Pancreas (tissue), 10 donors: Measurements from ENCODE around the gene SYT12. TPM values are rescaled to one million over a fixed set of nuclear protein-coding genes. Genes with fewer than 3 reads are reported as not detected.

Experiments used
- ATAC-seq, 4 donors: fragments of 200-7000 bp; cut with Tn5 transposase; one replicate each; pipeline versions ENCODE4 v1.8.0 to v1.9.1; 2020; ENCODE audit warnings: mild to moderate bottlenecking in 4 of 4, moderate library complexity in 4 of 4
- DNase-seq, 6 donors: peaks; one replicate each; pipeline ENCODE4 v3.0.0-alpha.2; 2020
- FAIRE-seq: peaks from 2 replicates; lab custom pipeline; 2012; peaks lifted over from hg19 to GRCh38; lab: Jason Lieb, UNC
- H3K27ac ChIP-seq, 4 donors: fragments of 200-600 bp; sonication (generic); 1 replicate in 3 of 4; 2 replicates in 1 of 4; pipeline versions ENCODE4 v1.5.0 to v1.8.0; 2020
- H3K27me3 ChIP-seq, 4 donors: fragments of 200-600 bp; one replicate each; pipeline ENCODE4 v1.8.0; 2021
- H3K36me3 ChIP-seq, 3 donors: fragments of 200-600 bp; sonication (generic) in 1 of 3; one replicate each; pipeline versions ENCODE4 v1.5.0 to v1.8.0; 2020 to 2021
- H3K4me1 ChIP-seq, 3 donors: fragments of 200-600 bp; one replicate each; pipeline ENCODE4 v1.8.0; 2021
- H3K4me3 ChIP-seq, 4 donors: fragments of 200-600 bp; sonication (generic) in 2 of 4; one replicate each; pipeline versions ENCODE4 v1.5.0 to v1.8.0; 2020 to 2021
- H3K9me3 ChIP-seq, 4 donors: fragments of 200-600 bp; one replicate each; pipeline ENCODE4 v1.8.0; 2021
- WGBS, 2 donors: extraction: QIAGEN DNeasy Blood & Tissue Kit; methylation state at CpG; one replicate each; pipeline ENCODE4 v1.1.7; 2013; 5-methylcytosine and 5-hydroxymethylcytosine counted together
- intact Hi-C, 3 donors: fragments of 100-400 bp; cut with DNase I; formaldehyde crosslinking; loops; one replicate each; pipeline versions ENCODE4 v1.11.1 to v1.14.2; 2022
- polyA plus RNA-seq, 2 donors: library from polyadenylated mRNA; stranded (reverse); fragments of 200-250 nt; gene quantifications; one replicate each; pipeline ENCODE4 v1.2.3, GENCODE V29; 2013
- total RNA-seq, 6 donors: library from RNA; stranded (reverse); fragmentation: NEBNext Ultra II Directional in 4 of 6; extraction: Animal tissue kit (Norgen Biotek cat#: 25700) in 4 of 6; gene quantifications; one replicate each; pipeline versions ENCODE4 v1.2.1 to v1.2.4, GENCODE V29; 2021 to 2023
- TF ChIP-seq, protein P1 (sequence below), 4 donors: fragments of 200-600 bp; sonication (generic) in 3 of 4; IDR thresholded peaks; one replicate each; pipeline versions ENCODE4 v1.5.0 to v1.8.0; 2021; ENCODE audit warnings: antibody characterized with exemption in 4 of 4
- donor health status: healthy with polysubstance abuse.
- donor health status: DM: no; HTN: no; CAD: no; lungs with moderate emphysema.
- donor health status: DM: no; HTN: no; CAD: no.
- donor health status: control.
- donor health status: control.
- donor health status: Bipolar disorder and iron deficiency.
- donor health status: DM: yes; HTN: yes; CAD: no.
- donor health status: DM: no; HTN: no; CAD: no.
- donor health status: DM: no; HTN: no; CAD: no.
- donor health status: DM: yes; HTN: yes; CAD: no.

Gene SYT12
- total and polyA plus RNA-seq, 8 donors, result 0.19 to 2.6 (median 0.42) TPM

DNA sequence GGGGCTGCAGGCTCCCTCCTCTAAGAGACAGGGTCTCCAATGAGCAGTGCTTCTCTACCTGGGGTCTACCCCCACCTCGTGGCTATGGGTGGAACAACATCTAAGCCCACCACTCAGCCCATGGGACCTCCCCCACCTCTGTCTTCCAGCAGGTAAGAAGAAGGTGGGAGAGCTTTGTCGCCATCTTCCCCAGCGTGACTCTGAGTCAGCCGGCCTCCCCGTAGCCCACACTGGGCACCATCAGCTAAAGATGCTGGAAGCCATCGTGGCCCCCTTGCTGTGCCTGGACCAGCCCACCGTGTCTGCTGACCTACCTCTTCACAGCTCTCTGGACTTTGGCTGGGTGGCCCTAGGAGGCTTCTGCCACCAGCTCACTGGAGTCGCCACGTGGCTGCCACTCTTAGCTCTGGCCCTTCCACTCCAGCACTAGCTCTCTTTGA, 46.9 kb upstream of the SYT12 start:
- DNase-seq (no peak), ATAC-seq (peak in 1 of 4 donors; percentile 45), FAIRE-seq (no peak)
- Histone ChIP-seq H3K9me3 (no peaks in the 10 kb centered on the region), H3K4me3 (no peak overlapping the region), H3K27me3 (no peaks in the 10 kb centered on the region), H3K27ac (no peak overlapping the region), H3K4me1 (no peaks in the 10 kb centered on the region), H3K36me3 (no peaks in the 10 kb centered on the region)
- intact Hi-C loops, result no loop called here
- TF ChIP-seq, protein P1, sequence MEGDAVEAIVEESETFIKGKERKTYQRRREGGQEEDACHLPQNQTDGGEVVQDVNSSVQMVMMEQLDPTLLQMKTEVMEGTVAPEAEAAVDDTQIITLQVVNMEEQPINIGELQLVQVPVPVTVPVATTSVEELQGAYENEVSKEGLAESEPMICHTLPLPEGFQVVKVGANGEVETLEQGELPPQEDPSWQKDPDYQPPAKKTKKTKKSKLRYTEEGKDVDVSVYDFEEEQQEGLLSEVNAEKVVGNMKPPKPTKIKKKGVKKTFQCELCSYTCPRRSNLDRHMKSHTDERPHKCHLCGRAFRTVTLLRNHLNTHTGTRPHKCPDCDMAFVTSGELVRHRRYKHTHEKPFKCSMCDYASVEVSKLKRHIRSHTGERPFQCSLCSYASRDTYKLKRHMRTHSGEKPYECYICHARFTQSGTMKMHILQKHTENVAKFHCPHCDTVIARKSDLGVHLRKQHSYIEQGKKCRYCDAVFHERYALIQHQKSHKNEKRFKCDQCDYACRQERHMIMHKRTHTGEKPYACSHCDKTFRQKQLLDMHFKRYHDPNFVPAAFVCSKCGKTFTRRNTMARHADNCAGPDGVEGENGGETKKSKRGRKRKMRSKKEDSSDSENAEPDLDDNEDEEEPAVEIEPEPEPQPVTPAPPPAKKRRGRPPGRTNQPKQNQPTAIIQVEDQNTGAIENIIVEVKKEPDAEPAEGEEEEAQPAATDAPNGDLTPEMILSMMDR (IDR thresholded peaks at IDR 0.05), result no peak
- 59 to 63% methylated on average over 9 of the region's 9 CpGs for WGBS, 2 donors

DNA sequence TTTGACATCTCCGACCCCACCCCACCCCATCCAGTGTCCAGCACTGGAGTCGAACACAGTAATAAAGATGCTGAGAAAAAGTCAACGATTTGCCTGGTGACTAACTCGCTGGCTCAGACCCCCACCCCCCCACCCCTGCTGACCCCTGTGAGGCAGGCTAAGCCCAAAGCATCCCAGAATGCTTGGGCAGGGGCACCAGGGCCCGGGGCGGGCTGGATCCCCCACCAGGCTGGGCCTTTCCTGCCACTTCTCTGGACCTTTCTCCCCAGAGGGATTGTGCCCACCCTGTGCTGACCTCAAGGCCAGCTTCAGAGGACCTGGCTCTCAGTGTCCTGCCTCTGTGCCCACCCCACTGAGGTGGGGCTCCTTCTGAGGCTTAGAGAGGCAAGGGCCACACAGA, 46.0 kb upstream of the SYT12 start:
- no peak for DNase-seq
- no peak for ATAC-seq
- H3K36me3 ChIP-seq, result no peaks in the 10 kb centered on the region
- intact Hi-C loops, result no loop called here
- TF ChIP-seq, protein P1 (IDR thresholded peaks at IDR 0.05), result no peak
- H3K27ac ChIP-seq, result no peak overlapping the region
- H3K4me3 ChIP-seq, result no peak overlapping the region
- H3K9me3 ChIP-seq, result no peaks in the 10 kb centered on the region
- 75 to 91% methylated on average over 4 to 6 of the region's 6 CpGs for WGBS, 2 donors
- FAIRE-seq, result no peak
- no peaks in the 10 kb centered on the region for H3K4me1 ChIP-seq
- H3K27me3 ChIP-seq, result no peaks in the 10 kb centered on the region

DNA sequence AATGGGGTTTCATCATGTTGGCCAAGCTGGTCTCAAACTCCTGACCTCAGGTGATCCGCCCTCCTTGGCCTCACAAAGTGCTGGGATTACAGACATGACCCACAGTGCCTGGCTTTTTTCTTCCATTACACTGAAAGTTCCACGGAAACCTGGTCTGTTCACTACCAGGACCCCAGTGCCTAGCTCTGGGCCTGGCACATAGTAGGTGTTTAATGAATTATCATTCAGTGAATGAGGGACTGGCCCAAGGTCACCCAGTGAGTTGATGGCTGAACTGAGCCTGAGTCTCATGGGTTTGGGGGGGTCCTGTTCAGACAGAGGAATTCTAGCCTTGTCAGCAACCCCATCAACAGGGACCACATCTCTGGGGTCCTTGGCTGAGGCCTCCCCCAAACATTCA, 44.7 kb upstream of the SYT12 start:
- 92 to 98% methylated on average over 2 of the region's 2 CpGs for WGBS, 2 donors
- Histone ChIP-seq H3K27ac (no peak overlapping the region), H3K4me3 (no peak overlapping the region), H3K4me1 (no peaks in the 10 kb centered on the region), H3K9me3 (no peaks in the 10 kb centered on the region), H3K36me3 (no peaks in the 10 kb centered on the region), H3K27me3 (no peaks in the 10 kb centered on the region)
- FAIRE-seq (no peak), DNase-seq (no peak), ATAC-seq (no peak)
- intact Hi-C loops, result no loop called here
- TF ChIP-seq, protein P1 (IDR thresholded peaks at IDR 0.05), result no peak

DNA sequence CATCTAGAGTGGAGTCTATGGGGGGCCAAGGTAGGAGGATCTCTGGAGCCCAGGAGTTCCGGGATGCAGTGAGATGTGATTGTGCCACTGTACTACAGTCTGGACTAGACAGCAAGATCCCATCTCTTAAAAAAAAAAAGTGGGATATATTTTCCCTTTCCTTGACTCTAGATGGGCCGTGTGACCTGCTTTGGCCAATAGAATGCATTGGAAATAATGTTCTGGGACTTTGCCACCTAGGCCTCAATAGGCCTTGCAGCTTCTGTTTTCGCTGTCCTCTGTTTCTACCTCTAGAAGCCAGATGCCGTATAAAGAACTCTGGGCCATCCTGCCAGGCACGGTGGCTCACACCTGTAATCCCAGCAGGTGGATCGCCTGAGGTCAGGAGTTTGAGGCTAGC, 44.2 kb upstream of the SYT12 start:
- 96% methylated on average over 6 of the region's 6 CpGs for WGBS, 2 donors
- H3K4me3 ChIP-seq, result no peak overlapping the region
- H3K27me3 ChIP-seq, result no peaks in the 10 kb centered on the region
- no peak overlapping the region for H3K27ac ChIP-seq
- FAIRE-seq, result no peak
- H3K36me3 ChIP-seq, result no peaks in the 10 kb centered on the region
- H3K9me3 ChIP-seq, result no peaks in the 10 kb centered on the region
- TF ChIP-seq, protein P1 (IDR thresholded peaks at IDR 0.05), result no peak
- ATAC-seq, result no peak
- DNase-seq, result no peak
- intact Hi-C loops, result no loop called here
- H3K4me1 ChIP-seq, result no peaks in the 10 kb centered on the region

DNA sequence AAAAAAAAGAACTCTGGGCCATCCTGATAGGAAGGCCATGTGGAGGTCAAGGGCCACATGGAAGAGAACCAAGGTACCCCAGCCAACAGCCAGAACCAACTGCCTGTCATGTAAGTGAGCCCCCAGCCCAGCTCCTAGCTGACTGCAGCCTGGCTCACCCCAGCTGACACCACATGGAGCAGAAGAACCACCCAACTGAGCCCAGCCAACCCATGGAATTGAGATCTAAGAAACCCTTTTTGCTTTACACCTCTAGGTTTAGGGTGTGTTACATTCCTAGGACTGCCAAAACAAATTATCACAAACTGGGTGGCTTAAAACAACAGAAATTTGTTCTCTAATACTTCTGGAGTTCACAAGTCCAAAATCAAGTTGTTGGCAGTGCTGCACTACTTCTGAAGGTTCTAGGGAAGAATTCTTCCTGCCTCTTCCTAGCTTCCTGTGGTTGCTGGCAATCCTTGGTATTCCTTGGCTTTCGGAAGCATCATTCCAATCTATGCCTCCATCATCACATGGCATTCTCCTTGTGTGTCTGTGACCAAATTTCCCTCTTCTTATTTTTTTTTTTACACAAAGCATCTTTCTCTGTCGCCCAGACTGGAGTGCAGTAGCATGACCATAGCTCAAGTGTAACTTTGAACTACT, 43.5 kb upstream of the SYT12 start:
- H3K4me3 ChIP-seq, result no peak overlapping the region
- intact Hi-C loops, result no loop called here
- no peaks in the 10 kb centered on the region for H3K36me3 ChIP-seq
- H3K4me1 ChIP-seq, result no peaks in the 10 kb centered on the region
- DNase-seq, result no peak
- no peaks in the 10 kb centered on the region for H3K27me3 ChIP-seq
- TF ChIP-seq, protein P1 (IDR thresholded peaks at IDR 0.05), result no peak
- FAIRE-seq, result no peak
- H3K9me3 ChIP-seq, result no peaks in the 10 kb centered on the region
- no peak overlapping the region for H3K27ac ChIP-seq
- no peak for ATAC-seq
- 95 to 98% methylated on average over 2 of the region's 2 CpGs for WGBS, 2 donors
